HepG2 (cell line): ENCODE data around the gene ZNF428. TPM values are rescaled to one million over a fixed set of nuclear protein-coding genes. Genes with fewer than 3 reads are reported as not detected.

ENCODE experiments used
- AGO2 ChIP-seq: fragments of 200-400 bp; formaldehyde crosslinking; optimal IDR thresholded peaks from 2 replicates; pipeline ENCODE3; 2017; ENCODE audit warnings: mild to moderate bottlenecking, low read depth, low read length, moderate library complexity
- ATRX ChIP-seq: sonication (generic); formaldehyde crosslinking; IDR thresholded peaks from 2 replicates; pipeline ENCODE4 v1.4.0; 2020; ENCODE audit warnings: missing genetic modification reagents, borderline replicate concordance
- IKZF1 ChIP-seq: fragments of 450-650 bp; IDR thresholded peaks from 2 replicates; pipeline ENCODE4 v1.7.1; 2016
- MBD4 ChIP-seq: IDR thresholded peaks from 2 replicates; pipeline ENCODE4 v1.6.1; 2012; ENCODE audit warnings: low read length, inconsistent platforms, borderline replicate concordance
- PRDM10 ChIP-seq: sonication (generic); formaldehyde crosslinking; IDR thresholded peaks from 2 replicates; pipeline ENCODE4 v1.4.0; 2020; ENCODE audit warnings: low read depth, missing genetic modification reagents
- RBFOX2 ChIP-seq: fragments of 200-400 bp; formaldehyde crosslinking; IDR thresholded peaks from 2 replicates; pipeline ENCODE4 v1.6.1; 2017; ENCODE audit warnings: low read depth, mild to moderate bottlenecking, low read length
- RXRA ChIP-seq: sonication (generic); formaldehyde crosslinking; IDR thresholded peaks from 2 replicates; pipeline ENCODE4 v1.5.1; 2020; ENCODE audit warnings: missing genetic modification reagents
- SAP130 ChIP-seq: IDR thresholded peaks from 2 replicates; pipeline ENCODE4 v1.6.1; 2016; ENCODE audit warnings: low read depth
- TEAD3 ChIP-seq: optimal IDR thresholded peaks from 2 replicates; pipeline ENCODE3; 2016; ENCODE audit warnings: borderline replicate concordance
- XRCC5 ChIP-seq: fragments of 200-400 bp; formaldehyde crosslinking; optimal IDR thresholded peaks from 2 replicates; pipeline ENCODE3; 2017; ENCODE audit warnings: mild to moderate bottlenecking, low read length
- ZNF138 ChIP-seq: sonication (generic); formaldehyde crosslinking; IDR thresholded peaks from 2 replicates; pipeline ENCODE4 v1.5.0; 2020; ENCODE audit warnings: mild to moderate bottlenecking, low read depth, missing genetic modification reagents
- ZNF24 ChIP-seq: fragments of 450-650 bp; IDR thresholded peaks from 2 replicates; pipeline ENCODE4 v1.6.1; 2017; ENCODE audit warnings: antibody characterized with exemption, mild to moderate bottlenecking
- ZNF260 ChIP-seq: sonication (generic); formaldehyde crosslinking; IDR thresholded peaks from 2 replicates; pipeline ENCODE4 v1.4.0; 2020; ENCODE audit warnings: missing genetic modification reagents, low read depth, mild to moderate bottlenecking, borderline replicate concordance
- ZNF34 ChIP-seq: sonication (generic); formaldehyde crosslinking; IDR thresholded peaks from 2 replicates; pipeline ENCODE4 v1.4.0; 2020; ENCODE audit warnings: mild to moderate bottlenecking, missing genetic modification reagents, borderline replicate concordance
- polyA plus RNA-seq, 8 experiments: library from polyadenylated mRNA; depleted of rRNA in 3 of 8; stranded (reverse) in 7 of 8; unstranded in 1 of 8; fragments of >200 nt; fragmentation: Illumina TruSeq in 4 of 8; extraction: Trizol in 4 of 8; gene quantifications; 2 replicates each; pipeline versions ENCODE4 v1.2.1 to v1.2.3, GENCODE V29; 2011 to 2016; ENCODE audit warnings: low read depth in 4 of 8, missing spikeins in 1 of 8, mixed read lengths in 1 of 8; ENCODE audit not compliant: insufficient read depth in 1 of 8
- total RNA-seq, 5 experiments: library from RNA; depleted of rRNA; stranded (reverse); fragments of >200 nt; fragmentation: Illumina TruSeq; extraction: Trizol; gene quantifications; 2 replicates each; pipeline ENCODE4 v1.2.3, GENCODE V29; 2016; ENCODE audit warnings: low read depth in 1 of 5
- TF ChIP-seq, protein P1 (sequence below): sonication (generic); formaldehyde crosslinking; IDR thresholded peaks from 2 replicates; pipeline ENCODE4 v1.4.0; 2020; ENCODE audit warnings: missing genetic modification reagents

The ZNF428 gene
- total and polyA plus RNA-seq, 2 of the 13 experiments (the other 11 are each of a cell fraction or from before 2014, with no cell fraction given): 10.4 to 26.9 TPM

- TF ChIP-seq, protein P1, sequence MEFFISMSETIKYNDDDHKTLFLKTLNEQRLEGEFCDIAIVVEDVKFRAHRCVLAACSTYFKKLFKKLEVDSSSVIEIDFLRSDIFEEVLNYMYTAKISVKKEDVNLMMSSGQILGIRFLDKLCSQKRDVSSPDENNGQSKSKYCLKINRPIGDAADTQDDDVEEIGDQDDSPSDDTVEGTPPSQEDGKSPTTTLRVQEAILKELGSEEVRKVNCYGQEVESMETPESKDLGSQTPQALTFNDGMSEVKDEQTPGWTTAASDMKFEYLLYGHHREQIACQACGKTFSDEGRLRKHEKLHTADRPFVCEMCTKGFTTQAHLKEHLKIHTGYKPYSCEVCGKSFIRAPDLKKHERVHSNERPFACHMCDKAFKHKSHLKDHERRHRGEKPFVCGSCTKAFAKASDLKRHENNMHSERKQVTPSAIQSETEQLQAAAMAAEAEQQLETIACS (CRISPR knock-in tag): no peak
- TF ChIP-seq ZNF34 (CRISPR knock-in tag): no peak
- TF ChIP-seq ZNF138 (CRISPR knock-in tag): no peak
- TF ChIP-seq IKZF1: no peak
- TF ChIP-seq SAP130 (CRISPR knock-in tag): peak; percentile 33
- TF ChIP-seq XRCC5: peak; percentile 26
- no peak for TF ChIP-seq ZNF260 (CRISPR knock-in tag)
- peak; percentile 91 for TF ChIP-seq TEAD3 (CRISPR knock-in tag)
- no peak for TF ChIP-seq ATRX (CRISPR knock-in tag)
- TF ChIP-seq RXRA (CRISPR knock-in tag): 0 out of 2 replicates have a peak, but pooled peaks have one; percentile 18
- peak; percentile 72; the same call in 1 of the 2 replicates for TF ChIP-seq PRDM10 (CRISPR knock-in tag)
- no peak for TF ChIP-seq MBD4
- no peak for TF ChIP-seq ZNF24
- 0 out of 2 replicates have a peak, but pooled peaks have one; percentile 27 for TF ChIP-seq RBFOX2
- peak; percentile 65 for TF ChIP-seq AGO2
These were observed 16.8 kb upstream of the ZNF428 start (continued) for GRCh38 chr19:43636121-43636683.
